ENCODE measurements around the gene OR6S1.

The OR6S1 gene

GRCh38 chr14:20641591-20641990 is at the start of gene OR6S1:
Gene OR6S1, minus strand, starts transcription at chr14:20641691. Its CDS starts 0 bp downstream, at chr14:20641691.
- no peak for DNase-seq (ENCODE audit: low read depth in 3 of 3)

GRCh38 chr14:20690848-20691640 is 49.6 kb upstream of the OR6S1 start:
- peak in 1 of 3 experiments; percentile 13 for DNase-seq (ENCODE audit: low read depth in 3 of 3)

- no peak for DNase-seq (ENCODE audit: low read depth in 3 of 3)
These were observed 46.8 kb upstream of the OR6S1 start, which contains the start of gene ANG for GRCh38 chr14:20688167-20688839. Gene ANG, plus strand, starts transcription at chr14:20688764. Its CDS starts 4,801 bp downstream, at chr14:20693565.

- DNase-seq (ENCODE audit: low read depth in 3 of 3), result no peak
These were observed 46.1 kb upstream of the OR6S1 start for GRCh38 chr14:20687362-20688166.

GRCh38 chr14:20686386-20687143 is 45.1 kb upstream of the OR6S1 start:
- DNase-seq (ENCODE audit: low read depth in 3 of 3), result no peak

GRCh38 chr14:20684662-20685456 is 43.4 kb upstream of the OR6S1 start:
- DNase-seq (ENCODE audit: low read depth in 3 of 3), result no peak

GRCh38 chr14:20683891-20684661 is 42.6 kb upstream of the OR6S1 start, which contains the start of gene RNASE4:
Gene RNASE4, plus strand, starts transcription at chr14:20684560. Its CDS starts 14,812 bp downstream, at chr14:20699372.
- peak; percentile 69 to 72 (median 72) for DNase-seq (ENCODE audit: low read depth in 3 of 3)

- DNase-seq (ENCODE audit: low read depth in 3 of 3), result peak; percentile 60 to 70 (median 60)
These were observed 41.8 kb upstream of the OR6S1 start for GRCh38 chr14:20683125-20683890.

DNA sequence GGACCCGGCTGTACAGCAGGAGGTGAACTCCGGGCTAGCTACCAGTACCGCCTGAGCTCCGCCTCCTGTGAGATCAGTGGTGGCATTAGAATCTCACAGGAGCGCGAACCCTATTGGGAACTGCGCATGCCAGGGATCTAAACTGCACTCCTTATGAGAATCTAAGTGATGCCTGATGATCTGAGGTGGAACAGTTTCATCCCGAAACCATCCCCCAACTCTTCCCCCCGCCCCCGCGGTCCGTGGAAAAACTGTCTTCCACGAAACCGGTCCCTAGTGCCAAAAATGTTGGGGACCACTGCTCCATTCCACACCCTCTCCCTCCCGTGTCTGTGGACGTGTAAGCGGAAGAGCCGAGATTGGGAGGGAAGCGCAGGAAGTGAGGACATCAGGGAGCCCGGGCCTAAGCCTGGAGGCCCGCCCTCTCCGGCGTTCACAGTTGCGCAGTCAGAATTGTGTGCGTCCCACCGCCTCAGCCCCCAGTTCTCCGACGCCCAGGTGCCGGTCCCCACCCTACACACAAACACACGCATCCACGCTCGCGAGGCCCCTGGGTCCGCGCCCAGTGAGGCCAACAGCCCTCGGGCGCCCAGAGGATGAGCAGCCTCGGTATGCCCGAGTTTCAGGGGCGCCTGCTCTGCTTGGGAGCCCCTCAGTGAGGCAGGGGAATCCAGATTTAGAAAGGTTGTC is 41.1 kb upstream of the OR6S1 start:
- peak; percentile 55 to 58 (median 56) for DNase-seq (ENCODE audit: low read depth in 3 of 3)

- no peak for DNase-seq (ENCODE audit: low read depth in 3 of 3)
These were observed 40.6 kb upstream of the OR6S1 start for GRCh38 chr14:20682127-20682434.

GRCh38 chr14:20681348-20682126 is 40.0 kb upstream of the OR6S1 start:
- DNase-seq (ENCODE audit: low read depth in 3 of 3), result peak; percentile 78 to 85 (median 83)

DNA sequence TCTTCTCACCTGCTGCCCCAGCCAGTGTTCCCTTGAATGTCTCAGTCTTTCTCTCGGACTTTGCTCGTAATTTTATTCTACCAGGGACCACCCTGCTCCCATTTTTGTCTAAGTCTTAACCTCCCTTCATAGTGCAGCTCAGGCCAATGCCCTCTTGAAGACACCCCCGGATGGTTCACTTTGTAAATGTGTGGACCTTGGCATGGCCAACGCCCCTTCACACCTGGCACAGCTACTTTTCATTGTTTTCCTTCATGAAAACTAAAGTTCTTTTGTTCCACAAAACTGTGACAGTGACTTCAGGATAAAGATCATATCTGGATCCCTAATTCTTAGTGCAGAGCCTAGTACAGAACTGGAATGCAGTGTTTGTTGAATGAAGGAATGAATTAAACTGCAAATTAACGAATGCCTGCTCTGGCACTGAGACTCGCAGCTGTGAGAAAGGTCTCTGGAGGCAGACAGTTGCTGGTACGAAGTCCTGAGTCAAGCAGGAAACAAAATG is 39.4 kb upstream of the OR6S1 start:
- DNase-seq (ENCODE audit: low read depth in 3 of 3), result no peak

DNA sequence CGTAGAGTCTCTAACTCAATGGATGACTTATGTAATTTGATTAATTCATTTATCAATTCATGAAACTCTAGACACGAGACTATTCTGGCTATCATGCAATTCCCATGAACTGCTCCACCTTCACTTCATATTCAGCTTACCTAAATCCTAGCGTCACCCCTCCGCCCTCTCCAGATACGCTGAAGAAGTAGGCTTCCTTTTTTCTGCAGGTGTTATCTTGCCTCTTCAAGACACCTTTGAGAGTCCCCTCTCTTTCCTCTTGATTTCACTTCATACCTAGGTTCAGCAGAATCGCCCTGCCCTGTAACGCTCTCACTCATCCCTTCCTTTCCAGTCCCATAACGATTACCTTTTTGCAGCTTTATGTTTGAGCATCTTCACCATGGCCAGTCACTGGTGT is 38.9 kb upstream of the OR6S1 start:
- no peak for DNase-seq (ENCODE audit: low read depth in 3 of 3)

DNA sequence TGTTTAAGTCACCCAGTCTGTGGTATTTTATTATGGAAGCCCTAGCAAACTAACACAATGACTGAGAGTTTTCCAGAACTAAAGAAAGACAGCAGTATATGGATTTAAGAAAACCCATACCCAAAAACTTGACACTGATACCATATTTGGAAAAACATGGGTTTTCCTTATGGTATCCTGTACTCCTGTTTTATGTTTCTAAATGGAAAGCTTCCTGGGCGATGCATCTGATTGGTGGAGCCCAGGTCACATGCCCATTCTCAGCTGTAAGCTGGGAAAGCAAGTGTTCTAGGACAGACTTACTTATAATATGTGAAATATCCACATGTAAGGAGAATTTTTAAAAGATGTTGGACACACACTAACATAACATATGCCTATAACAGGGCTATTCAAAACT is 38.4 kb upstream of the OR6S1 start:
- DNase-seq (ENCODE audit: low read depth in 3 of 3), result no peak

DNA sequence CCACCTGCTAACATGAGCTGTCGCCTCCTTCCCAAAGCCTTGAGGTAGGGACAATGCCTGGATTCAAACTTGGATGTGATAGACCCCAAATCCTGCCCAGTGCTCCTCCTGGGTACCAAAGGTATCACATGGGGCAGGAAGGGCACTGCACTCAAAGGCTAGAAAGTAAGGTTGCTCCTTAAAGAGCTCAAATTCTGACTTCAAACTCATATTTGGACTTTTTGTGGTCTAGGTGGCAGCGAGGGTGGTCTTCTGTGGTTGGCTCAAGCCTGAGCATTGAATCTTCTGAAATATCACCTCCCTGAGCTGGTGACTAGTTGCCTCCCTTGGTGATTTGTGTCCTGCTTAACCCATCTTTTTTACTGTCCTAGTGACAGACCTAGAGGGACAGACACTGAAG is 34.6 kb upstream of the OR6S1 start:
- no peak for DNase-seq (ENCODE audit: low read depth in 3 of 3)

GRCh38 chr14:20675669-20676068 is 34.2 kb upstream of the OR6S1 start:
- no peak for DNase-seq (ENCODE audit: low read depth in 3 of 3)

DNA sequence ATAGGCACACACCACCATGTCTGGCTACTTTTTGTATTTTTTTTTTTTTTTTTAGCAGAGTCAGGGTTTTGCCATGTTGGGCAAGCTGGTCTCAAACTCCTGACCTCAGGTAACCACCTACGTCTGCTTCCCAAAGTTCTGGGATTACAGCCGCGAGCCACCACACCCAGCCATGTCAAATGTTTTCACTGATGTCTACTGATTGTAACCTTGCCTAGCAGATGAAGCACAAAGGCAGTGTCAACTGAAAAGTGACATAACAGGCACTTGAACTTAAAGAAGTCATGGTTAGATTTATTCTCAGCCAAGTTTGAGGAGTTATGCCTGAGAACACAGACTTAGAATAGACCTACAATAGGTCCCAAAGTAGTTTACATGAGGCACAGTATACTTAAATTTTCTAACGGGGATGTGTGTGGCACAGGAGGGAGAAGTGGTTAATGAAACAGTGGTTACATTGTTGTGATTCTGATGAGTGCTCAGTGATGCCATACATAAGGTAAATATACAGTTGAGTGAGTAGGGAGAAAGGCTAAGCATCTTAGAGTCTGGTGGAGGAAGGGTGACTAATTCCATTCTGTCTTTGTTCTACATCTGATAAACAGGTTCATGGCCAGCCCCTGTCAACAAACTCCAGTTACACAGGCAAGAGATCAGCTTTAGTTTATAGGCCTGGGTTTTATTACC is 30.2 kb upstream of the OR6S1 start:
- no peak for DNase-seq (ENCODE audit: low read depth in 3 of 3)

Data from stimulated activated CD4-positive, alpha-beta T cell treated with anti-CD3 and anti-CD28 coated beads, TNF-alpha, amount 100 ng/mL, for 4 hours (primary cell).